Measurements from ENCODE around the gene RNF149. TPM values are rescaled to one million over a fixed set of nuclear protein-coding genes. Genes with fewer than 3 reads are reported as not detected.

The RNF149 gene
- total RNA-seq, 3 donors from 2014 or later (not counting 1 experiment from before 2014, with no cell fraction given): 133 to 151 (median 149) TPM

- intact Hi-C loops (cut with micrococcal nuclease): no loop called here
- Histone ChIP-seq H3K4me3 (ENCODE audit: low read length) (no peak overlapping the region), H3K27me3 (ENCODE audit: control insufficient read depth, insufficient read depth, low read length) (no peaks in the 10 kb centered on the region), H3K27ac (ENCODE audit: low read length) (no peak overlapping the region), H3K9me3 (ENCODE audit: control insufficient read depth, insufficient read depth, low read length) (no peaks in the 10 kb centered on the region), H3K36me3 (ENCODE audit: control insufficient read depth, insufficient read depth, low read length) (peaks cover 66% of the 10 kb centered on the region), H3K4me1 (ENCODE audit: control insufficient read depth, insufficient read depth, low read length) (no peaks in the 10 kb centered on the region)
- H3K9me3 Mint-ChIP-seq: no peaks in the 10 kb centered on the region
- WGBS (ENCODE audit: insufficient coverage): 97% methylated on average over 3 of the region's 4 CpGs
- TF ChIP-seq, protein P1, sequence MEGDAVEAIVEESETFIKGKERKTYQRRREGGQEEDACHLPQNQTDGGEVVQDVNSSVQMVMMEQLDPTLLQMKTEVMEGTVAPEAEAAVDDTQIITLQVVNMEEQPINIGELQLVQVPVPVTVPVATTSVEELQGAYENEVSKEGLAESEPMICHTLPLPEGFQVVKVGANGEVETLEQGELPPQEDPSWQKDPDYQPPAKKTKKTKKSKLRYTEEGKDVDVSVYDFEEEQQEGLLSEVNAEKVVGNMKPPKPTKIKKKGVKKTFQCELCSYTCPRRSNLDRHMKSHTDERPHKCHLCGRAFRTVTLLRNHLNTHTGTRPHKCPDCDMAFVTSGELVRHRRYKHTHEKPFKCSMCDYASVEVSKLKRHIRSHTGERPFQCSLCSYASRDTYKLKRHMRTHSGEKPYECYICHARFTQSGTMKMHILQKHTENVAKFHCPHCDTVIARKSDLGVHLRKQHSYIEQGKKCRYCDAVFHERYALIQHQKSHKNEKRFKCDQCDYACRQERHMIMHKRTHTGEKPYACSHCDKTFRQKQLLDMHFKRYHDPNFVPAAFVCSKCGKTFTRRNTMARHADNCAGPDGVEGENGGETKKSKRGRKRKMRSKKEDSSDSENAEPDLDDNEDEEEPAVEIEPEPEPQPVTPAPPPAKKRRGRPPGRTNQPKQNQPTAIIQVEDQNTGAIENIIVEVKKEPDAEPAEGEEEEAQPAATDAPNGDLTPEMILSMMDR (IDR thresholded peaks at IDR 0.05): no peak
- peak overlapping the region in 1 of 2 donors; percentile 5 for H3K27ac Mint-ChIP-seq
- ATAC-seq: no peak
- no peak for DNase-seq
- peaks cover 6 to 17% of the 10 kb centered on the region in 2 donors for H3K4me1 Mint-ChIP-seq
- no peaks in the 10 kb centered on the region for H3K27me3 Mint-ChIP-seq (ENCODE audit: low read depth in 2 of 2)
- peaks cover 5% of the 10 kb centered on the region for H3K36me3 Mint-ChIP-seq
- no peak overlapping the region for H3K4me3 Mint-ChIP-seq
These were observed 46.4 kb downstream of the RNF149 start for GRCh38 chr2:101262142-101262541.

- H3K27ac ChIP-seq (ENCODE audit: low read length): no peak overlapping the region
- H3K4me3 ChIP-seq (ENCODE audit: low read length): no peak overlapping the region
- Mint-ChIP-seq H3K36me3 (peaks cover 5% of the 10 kb centered on the region), H3K27ac (peak overlapping the region; percentile 16 to 52), H3K9me3 (no peaks in the 10 kb centered on the region), H3K4me3 (no peak overlapping the region), H3K27me3 (ENCODE audit: low read depth in 2 of 2) (no peaks in the 10 kb centered on the region), H3K4me1 (peaks cover 36 to 47% of the 10 kb centered on the region in 2 donors)
- no peak for ATAC-seq
- peaks cover 46% of the 10 kb centered on the region for H3K36me3 ChIP-seq (ENCODE audit: control insufficient read depth, insufficient read depth, low read length)
- H3K9me3 ChIP-seq (ENCODE audit: control insufficient read depth, insufficient read depth, low read length): no peaks in the 10 kb centered on the region
- DNase-seq: no peak
- 97% methylated on average over 8 of the region's 8 CpGs for WGBS (ENCODE audit: insufficient coverage)
- TF ChIP-seq, protein P1 (IDR thresholded peaks at IDR 0.05): no peak
- no peaks in the 10 kb centered on the region for H3K27me3 ChIP-seq (ENCODE audit: control insufficient read depth, insufficient read depth, low read length)
- intact Hi-C loops (cut with micrococcal nuclease): no loop called here
- H3K4me1 ChIP-seq (ENCODE audit: control insufficient read depth, insufficient read depth, low read length): peaks cover 23% of the 10 kb centered on the region
These were observed 49.7 kb downstream of the RNF149 start for GRCh38 chr2:101258804-101259203.

- H3K27ac ChIP-seq (ENCODE audit: low read length): no peak overlapping the region
- H3K27me3 Mint-ChIP-seq (ENCODE audit: low read depth in 2 of 2): no peaks in the 10 kb centered on the region
- TF ChIP-seq, protein P1 (IDR thresholded peaks at IDR 0.05): no peak
- peaks cover 26% of the 10 kb centered on the region for H3K36me3 ChIP-seq (ENCODE audit: control insufficient read depth, insufficient read depth, low read length)
- H3K4me3 Mint-ChIP-seq: peak overlapping the region; percentile 5
- DNase-seq (no peak), ATAC-seq (no peak)
- H3K27me3 ChIP-seq (ENCODE audit: control insufficient read depth, insufficient read depth, low read length): no peaks in the 10 kb centered on the region
- H3K27ac Mint-ChIP-seq: peak overlapping the region; percentile 68 to 70
- H3K4me1 Mint-ChIP-seq: peaks cover 50 to 52% of the 10 kb centered on the region in 2 donors
- no peaks in the 10 kb centered on the region for H3K9me3 Mint-ChIP-seq
- peaks cover 35% of the 10 kb centered on the region for H3K4me1 ChIP-seq (ENCODE audit: control insufficient read depth, insufficient read depth, low read length)
- no peaks in the 10 kb centered on the region for H3K9me3 ChIP-seq (ENCODE audit: control insufficient read depth, insufficient read depth, low read length)
- H3K4me3 ChIP-seq (ENCODE audit: low read length): no peak overlapping the region
- 97% methylated on average over 2 of the region's 2 CpGs for WGBS (ENCODE audit: insufficient coverage)
- H3K36me3 Mint-ChIP-seq: no peaks in the 10 kb centered on the region
- intact Hi-C loops (cut with micrococcal nuclease): no loop called here
These were observed 52.2 kb downstream of the RNF149 start for GRCh38 chr2:101256316-101256715.

GRCh38 chr2:101255501-101255900 lies 53.0 kb downstream of the RNF149 start:
- Mint-ChIP-seq H3K36me3 (no peaks in the 10 kb centered on the region), H3K4me1 (peaks cover 49 to 50% of the 10 kb centered on the region in 2 donors), H3K27ac (peak overlapping the region; percentile 57 to 70), H3K4me3 (peak overlapping the region; percentile 47), H3K27me3 (ENCODE audit: low read depth in 2 of 2) (no peaks in the 10 kb centered on the region), H3K9me3 (no peaks in the 10 kb centered on the region)
- DNase-seq (no peak), ATAC-seq (no peak)
- H3K36me3 ChIP-seq (ENCODE audit: control insufficient read depth, insufficient read depth, low read length): peaks cover 21% of the 10 kb centered on the region
- no peak overlapping the region for H3K4me3 ChIP-seq (ENCODE audit: low read length)
- peaks cover 35% of the 10 kb centered on the region for H3K4me1 ChIP-seq (ENCODE audit: control insufficient read depth, insufficient read depth, low read length)
- H3K9me3 ChIP-seq (ENCODE audit: control insufficient read depth, insufficient read depth, low read length): no peaks in the 10 kb centered on the region
- 89% methylated on average over 3 of the region's 3 CpGs for WGBS (ENCODE audit: insufficient coverage)
- intact Hi-C loops (cut with micrococcal nuclease): no loop called here
- TF ChIP-seq, protein P1 (IDR thresholded peaks at IDR 0.05): no peak
- H3K27ac ChIP-seq (ENCODE audit: low read length): no peak overlapping the region
- no peaks in the 10 kb centered on the region for H3K27me3 ChIP-seq (ENCODE audit: control insufficient read depth, insufficient read depth, low read length)

All from natural killer cell (primary cell).